ENCODE measurements around the gene GZMA.
"Not testable (repeated sequence)": the region's sequence is repeated elsewhere in the genome, so short reads cannot be mapped to it uniquely, and the experiment has no call there.

Gene GZMA

DNA sequence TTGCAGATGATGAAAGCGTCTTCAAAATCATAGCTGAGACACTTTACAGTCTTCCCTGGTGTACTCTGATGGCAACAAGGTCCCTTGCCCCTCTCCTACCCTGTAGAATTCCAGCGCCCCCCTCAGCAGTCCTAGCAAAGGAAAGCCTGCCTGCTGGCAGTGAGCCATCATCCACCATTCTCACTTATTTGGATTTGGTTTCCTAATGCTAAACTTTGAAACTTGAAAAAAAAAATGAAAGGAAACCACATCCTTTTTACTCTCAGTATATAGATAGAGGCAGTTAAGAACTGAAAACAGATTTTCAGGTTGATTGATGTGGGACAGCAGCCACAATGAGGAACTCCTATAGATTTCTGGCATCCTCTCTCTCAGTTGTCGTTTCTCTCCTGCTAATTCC lies at the start of gene GZMA:
Gene GZMA (plus strand): TSS at position 299 of the 400 bp plus-strand sequence. CDS start 37 bp downstream, at position 336.
- no peak for DNase-seq (ENCODE audit: low spot score in 2 of 2)
- Histone ChIP-seq H3K27me3 (ENCODE audit: low read depth) (no peaks in the 10 kb centered on the region), H3K4me1 (no peaks in the 10 kb centered on the region), H3K36me3 (replicated peaks) (no peaks in the 10 kb centered on the region), H3K4me3 (no peak within 1 kb of the TSS), H3K9me3 (no peaks in the 10 kb centered on the region)
- in situ Hi-C loops (cut with MboI; ENCODE audit: low sequenced_read_pairs) = no loop called here

DNA sequence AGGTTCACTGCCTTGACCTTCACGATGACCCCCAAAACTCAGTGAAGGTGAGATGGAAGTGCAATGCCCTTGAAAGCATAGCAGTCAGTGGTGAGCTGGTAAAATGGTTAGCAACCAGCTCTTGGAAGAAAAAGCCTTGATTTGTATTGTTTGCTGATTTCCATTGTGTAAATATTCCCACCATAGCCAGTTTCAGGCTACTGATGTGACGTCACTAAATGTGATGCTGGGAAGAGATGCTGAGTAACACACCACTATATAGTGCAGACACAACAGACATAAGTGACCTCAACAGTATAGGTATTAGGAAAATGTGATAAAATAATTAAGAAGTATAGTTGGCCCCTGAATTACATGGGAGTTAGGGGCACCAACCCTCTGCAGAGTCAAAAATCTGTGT lies 47.3 kb upstream of the GZMA start:
- H3K9me3 ChIP-seq = no peaks in the 10 kb centered on the region
- DNase-seq (ENCODE audit: low spot score in 2 of 2) = no peak
- in situ Hi-C loops (cut with MboI; ENCODE audit: low sequenced_read_pairs) = no loop called here
- no peaks in the 10 kb centered on the region for H3K4me1 ChIP-seq
- no peaks in the 10 kb centered on the region for H3K36me3 ChIP-seq (replicated peaks)
- H3K4me3 ChIP-seq = no peak overlapping the region
- H3K27me3 ChIP-seq (ENCODE audit: low read depth) = no peaks in the 10 kb centered on the region; the same call in 1 of the 2 replicates

DNA sequence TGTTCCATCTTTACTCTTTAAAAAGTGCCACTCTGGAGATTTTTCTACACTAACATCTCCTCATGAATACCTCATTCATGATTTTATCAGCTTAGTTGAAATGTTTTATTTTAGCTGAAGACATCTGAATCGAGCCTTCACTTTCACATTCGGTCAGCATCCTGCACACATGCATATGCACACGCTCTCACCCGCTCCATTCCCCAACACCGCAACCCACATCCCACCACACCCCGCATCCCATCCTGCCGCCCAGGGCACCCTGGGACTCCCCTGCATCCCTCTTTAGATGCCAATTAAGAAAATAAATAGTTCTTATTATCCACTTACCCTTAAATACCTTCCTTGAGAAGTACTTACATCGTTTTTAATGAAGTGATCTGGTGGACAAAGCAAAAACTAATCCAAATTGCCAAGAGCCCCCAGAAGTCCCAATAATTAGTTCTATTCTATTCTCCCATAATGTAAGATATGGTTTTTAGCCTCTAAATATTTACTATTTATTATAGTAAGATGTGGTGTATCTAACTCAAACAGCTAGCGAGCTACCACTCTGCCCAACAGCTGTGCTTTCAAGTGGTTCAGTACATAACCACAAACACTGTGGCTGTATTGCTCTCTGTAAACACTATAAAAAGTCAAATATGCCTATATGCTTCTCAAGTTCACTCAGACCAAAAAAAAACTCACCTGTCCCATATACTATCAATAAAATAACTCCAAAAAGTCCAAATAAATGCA lies 40.2 kb upstream of the GZMA start:
- in situ Hi-C loops (cut with MboI; ENCODE audit: low sequenced_read_pairs) = no loop called here
- H3K36me3 ChIP-seq (replicated peaks) = no peaks in the 10 kb centered on the region
- no peaks in the 10 kb centered on the region for H3K9me3 ChIP-seq
- H3K4me3 ChIP-seq = no peak overlapping the region
- no peaks in the 10 kb centered on the region; the same call in 1 of the 2 replicates for H3K27me3 ChIP-seq (ENCODE audit: low read depth)
- DNase-seq (ENCODE audit: low spot score in 2 of 2) = no peak
- H3K4me1 ChIP-seq = no peaks in the 10 kb centered on the region

DNA sequence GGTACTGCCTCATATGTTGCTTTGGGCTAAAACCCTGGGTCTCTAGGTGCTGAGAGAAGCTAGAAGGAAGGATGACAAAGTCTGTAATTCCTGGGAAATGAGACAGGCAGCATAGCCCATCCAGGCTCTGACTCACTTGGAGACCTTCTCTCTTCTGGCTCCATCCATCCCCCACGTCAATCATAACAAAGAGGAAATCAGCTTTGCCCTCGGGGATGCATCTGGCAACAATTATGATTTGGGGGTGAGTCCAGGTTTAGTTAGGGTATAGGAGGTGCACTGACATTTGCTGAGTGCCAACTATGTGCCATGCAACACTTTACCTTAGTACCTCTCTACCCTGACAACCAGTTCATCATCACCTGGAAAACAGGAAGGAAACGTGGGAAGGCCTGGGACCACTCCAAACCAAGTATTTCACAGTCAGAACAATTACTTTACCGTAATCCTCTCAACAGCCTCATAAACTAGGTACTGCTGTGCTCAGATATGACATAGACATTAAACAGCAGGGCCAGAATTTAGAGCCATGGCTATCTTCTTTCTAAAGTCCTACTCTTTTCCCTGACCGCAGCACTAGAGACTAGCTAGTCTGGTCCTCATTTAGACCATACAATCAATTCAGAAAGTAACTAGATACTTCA lies 39.1 kb upstream of the GZMA start:
- DNase-seq (ENCODE audit: low spot score in 2 of 2) = no peak
- no peaks in the 10 kb centered on the region for H3K36me3 ChIP-seq (replicated peaks)
- no peak overlapping the region for H3K4me3 ChIP-seq
- no peaks in the 10 kb centered on the region for H3K9me3 ChIP-seq
- in situ Hi-C loops (cut with MboI; ENCODE audit: low sequenced_read_pairs) = no loop called here
- no peaks in the 10 kb centered on the region for H3K4me1 ChIP-seq
- H3K27me3 ChIP-seq (ENCODE audit: low read depth) = no peaks in the 10 kb centered on the region

DNA sequence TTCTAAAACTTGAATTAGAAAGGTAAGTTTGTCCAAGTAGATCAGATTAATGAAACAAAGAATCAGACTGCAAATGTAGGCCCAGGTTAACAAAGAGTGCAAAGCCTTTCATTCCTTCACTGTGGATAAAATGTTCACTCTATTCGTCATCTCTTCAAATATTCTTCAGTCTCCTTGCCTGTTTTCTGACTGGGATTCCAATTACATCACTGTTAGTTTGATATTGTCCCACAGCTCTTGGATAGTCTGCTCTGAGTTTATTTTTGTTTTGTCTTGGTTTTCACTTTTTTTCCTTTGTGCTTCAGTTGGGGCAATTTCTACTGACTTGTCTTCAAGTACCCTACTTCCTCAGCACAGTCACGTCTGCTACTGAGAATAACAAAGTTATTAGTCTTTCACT lies 38.5 kb upstream of the GZMA start:
- no peak for DNase-seq (ENCODE audit: low spot score in 2 of 2)
- H3K27me3 ChIP-seq (ENCODE audit: low read depth) = no peaks in the 10 kb centered on the region
- H3K4me3 ChIP-seq = no peak overlapping the region
- in situ Hi-C loops (cut with MboI; ENCODE audit: low sequenced_read_pairs) = no loop called here
- no peaks in the 10 kb centered on the region for H3K9me3 ChIP-seq
- H3K36me3 ChIP-seq (replicated peaks) = no peaks in the 10 kb centered on the region
- H3K4me1 ChIP-seq = no peaks in the 10 kb centered on the region

DNA sequence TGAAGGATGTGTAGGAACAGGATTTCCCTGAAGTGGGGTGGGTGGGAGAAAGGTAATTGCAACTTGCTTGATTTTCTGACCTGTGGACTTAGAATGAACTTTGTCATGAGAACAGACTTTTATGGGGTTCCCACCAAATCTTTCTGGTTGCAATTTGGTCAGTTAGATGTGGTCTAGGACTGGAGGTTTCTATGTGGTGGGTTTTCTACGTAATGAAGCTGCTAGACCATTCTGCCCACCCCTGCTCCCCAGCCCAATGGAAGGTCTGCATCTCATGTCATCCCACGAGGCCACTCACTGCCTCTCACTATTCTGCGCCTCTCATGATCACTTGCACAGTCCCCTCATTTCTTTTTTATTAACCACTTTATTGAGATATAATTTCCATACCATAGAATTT lies 37.9 kb upstream of the GZMA start:
- DNase-seq (ENCODE audit: low spot score in 2 of 2) = no peak

DNA sequence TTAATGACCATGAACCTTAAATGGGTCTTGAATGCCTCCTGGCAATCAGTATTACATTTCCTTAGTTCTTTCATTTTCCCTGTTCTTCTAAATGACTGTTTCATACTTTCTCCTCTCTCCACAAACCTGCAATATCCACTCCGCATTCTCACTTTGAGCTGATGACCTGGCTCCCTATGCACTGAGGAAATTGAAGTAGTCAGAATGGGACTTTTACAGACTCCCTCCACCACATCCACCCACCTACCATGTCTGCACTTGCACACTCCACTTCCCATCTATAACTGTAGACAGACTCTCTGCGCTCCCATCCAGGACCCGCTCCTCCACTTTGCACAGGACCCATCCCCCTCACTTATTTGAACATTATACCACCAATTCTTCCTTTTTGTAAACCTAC lies 36.2 kb upstream of the GZMA start:
- Histone ChIP-seq H3K9me3 (no peaks in the 10 kb centered on the region), H3K36me3 (replicated peaks) (no peaks in the 10 kb centered on the region), H3K4me3 (no peak overlapping the region), H3K27me3 (ENCODE audit: low read depth) (no peaks in the 10 kb centered on the region), H3K4me1 (no peaks in the 10 kb centered on the region)
- DNase-seq (ENCODE audit: low spot score in 2 of 2) = no peak
- in situ Hi-C loops (cut with MboI; ENCODE audit: low sequenced_read_pairs) = no loop called here

More for the DNA sequence above, 37.9 kb upstream of the GZMA start:
- H3K4me1 ChIP-seq = no peaks in the 10 kb centered on the region
- H3K4me3 ChIP-seq = no peak overlapping the region
- in situ Hi-C loops (cut with MboI; ENCODE audit: low sequenced_read_pairs) = no loop called here
- H3K27me3 ChIP-seq (ENCODE audit: low read depth) = no peaks in the 10 kb centered on the region
- H3K36me3 ChIP-seq (replicated peaks) = no peaks in the 10 kb centered on the region
- no peaks in the 10 kb centered on the region for H3K9me3 ChIP-seq

DNA sequence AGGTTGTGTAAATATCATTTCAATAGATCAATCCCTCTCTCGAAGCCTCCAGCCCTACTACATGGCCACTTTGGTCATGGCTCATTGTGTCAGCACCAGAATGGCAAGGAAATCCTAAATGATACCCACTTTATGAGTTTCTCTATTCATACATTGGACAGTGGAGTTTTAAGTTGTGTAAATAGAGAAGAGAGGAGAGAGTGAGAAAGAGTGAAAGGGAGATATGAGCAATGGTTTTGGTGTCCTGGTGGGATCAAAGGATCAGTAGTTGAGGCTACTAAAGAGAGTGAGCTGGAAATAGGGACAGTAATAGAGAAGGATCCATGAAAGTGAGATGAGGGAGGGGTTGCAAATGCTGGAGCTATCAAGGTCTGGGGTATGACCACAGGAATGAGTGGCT lies 31.5 kb upstream of the GZMA start:
- Histone ChIP-seq H3K36me3 (replicated peaks) (no peaks in the 10 kb centered on the region), H3K4me3 (no peak overlapping the region), H3K4me1 (no peaks in the 10 kb centered on the region), H3K27me3 (ENCODE audit: low read depth) (peaks cover 4% of the 10 kb centered on the region; the same call in 1 of the 2 replicates), H3K9me3 (no peaks in the 10 kb centered on the region)
- in situ Hi-C loops (cut with MboI; ENCODE audit: low sequenced_read_pairs) = no loop called here
- no peak for DNase-seq (ENCODE audit: low spot score in 2 of 2)

DNA sequence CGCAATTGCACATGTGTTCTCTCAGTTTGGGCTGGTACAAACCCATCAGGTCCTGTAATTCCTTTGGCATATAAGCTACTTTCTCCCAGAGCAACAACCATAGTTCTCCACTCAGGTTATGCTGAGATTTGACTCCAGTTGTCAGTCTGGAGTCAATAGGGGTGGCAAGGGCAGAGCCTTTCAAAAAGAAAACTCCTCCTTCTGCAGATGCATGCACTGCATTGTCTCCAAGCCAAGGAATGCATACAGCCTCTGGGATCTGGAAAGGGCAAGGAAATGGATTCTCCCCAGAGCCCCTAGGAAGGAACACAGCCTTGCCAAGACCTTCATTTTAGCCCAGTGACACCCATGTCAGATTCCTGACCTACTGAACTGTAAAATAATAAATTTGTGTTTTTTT lies 31.0 kb upstream of the GZMA start:
- no peak for DNase-seq (ENCODE audit: low spot score in 2 of 2)
- Histone ChIP-seq H3K36me3 (replicated peaks) (no peaks in the 10 kb centered on the region), H3K9me3 (no peaks in the 10 kb centered on the region), H3K4me1 (no peaks in the 10 kb centered on the region), H3K4me3 (no peak overlapping the region), H3K27me3 (ENCODE audit: low read depth) (peaks cover 4% of the 10 kb centered on the region; the same call in 1 of the 2 replicates)
- in situ Hi-C loops (cut with MboI; ENCODE audit: low sequenced_read_pairs) = no loop called here

DNA sequence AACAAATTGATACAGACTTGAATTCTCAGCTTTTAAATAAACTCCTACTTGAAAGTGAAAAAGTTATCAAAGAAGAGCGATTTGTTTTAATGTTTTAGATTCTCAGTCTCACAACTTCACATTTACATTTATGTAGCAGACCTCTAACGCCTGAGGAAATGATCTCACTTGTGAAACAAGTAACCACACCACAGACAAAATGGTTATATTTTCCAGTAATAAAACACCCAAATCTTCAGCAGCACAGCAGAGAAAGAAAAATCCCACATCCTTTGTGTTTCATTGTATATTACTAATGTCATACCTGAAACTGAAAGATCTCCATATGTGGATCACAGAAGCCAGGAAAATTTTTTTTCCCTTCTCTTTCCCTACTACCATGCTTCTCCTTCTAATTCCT lies 29.8 kb upstream of the GZMA start:
- Histone ChIP-seq H3K27me3 (ENCODE audit: low read depth) (peaks cover 4% of the 10 kb centered on the region; the same call in 1 of the 2 replicates), H3K36me3 (replicated peaks) (no peaks in the 10 kb centered on the region)

DNA sequence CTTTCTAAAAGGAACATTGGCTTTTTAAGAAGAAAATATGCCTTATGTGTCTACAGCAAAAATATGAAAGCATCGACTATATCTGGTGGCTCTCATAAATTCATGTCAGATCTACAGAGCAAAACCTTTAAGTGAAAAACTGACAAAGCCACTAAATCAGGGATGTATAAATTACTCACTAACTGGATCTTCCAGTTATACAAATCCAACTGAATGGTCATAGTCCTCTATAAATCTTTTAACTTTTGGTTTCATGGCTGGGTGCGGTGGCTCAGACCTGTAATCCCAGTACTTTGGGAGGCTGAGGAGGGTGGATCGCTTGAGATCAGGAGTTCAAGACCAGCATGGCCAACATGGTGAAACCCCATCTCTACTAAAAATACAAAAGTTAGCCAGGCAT lies 29.2 kb upstream of the GZMA start:
- Histone ChIP-seq H3K4me1 (no peaks in the 10 kb centered on the region), H3K27me3 (ENCODE audit: low read depth) (peaks cover 4% of the 10 kb centered on the region; the same call in 1 of the 2 replicates), H3K36me3 (replicated peaks) (no peaks in the 10 kb centered on the region), H3K9me3 (no peaks in the 10 kb centered on the region), H3K4me3 (no peak overlapping the region)
- in situ Hi-C loops (cut with MboI; ENCODE audit: low sequenced_read_pairs) = no loop called here
- no peak for DNase-seq (ENCODE audit: low spot score in 2 of 2)

More for the DNA sequence above, 29.8 kb upstream of the GZMA start:
- H3K4me1 ChIP-seq = no peaks in the 10 kb centered on the region
- no peak for DNase-seq (ENCODE audit: low spot score in 2 of 2)
- in situ Hi-C loops (cut with MboI; ENCODE audit: low sequenced_read_pairs) = no loop called here
- H3K4me3 ChIP-seq = no peak overlapping the region
- no peaks in the 10 kb centered on the region for H3K9me3 ChIP-seq

DNA sequence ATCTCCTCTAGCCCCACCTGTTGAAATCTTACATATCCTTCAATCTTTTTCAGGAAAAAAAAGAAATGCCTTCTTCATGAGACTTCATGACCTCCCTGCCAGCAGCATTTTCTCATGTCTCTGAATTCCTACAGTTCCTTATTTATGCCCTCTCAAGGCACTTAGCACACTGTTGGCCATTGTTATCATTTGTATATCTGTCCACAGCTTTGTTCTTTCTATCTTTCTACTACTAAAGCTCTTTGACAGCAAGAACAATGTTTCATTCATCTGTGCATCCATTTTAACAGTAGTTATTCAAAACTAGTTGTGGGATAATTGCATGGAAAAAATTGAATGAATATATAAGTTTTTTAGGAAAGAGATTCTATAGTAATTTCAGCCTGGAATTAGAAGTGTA lies 20.9 kb upstream of the GZMA start:
- in situ Hi-C loops (cut with MboI; ENCODE audit: low sequenced_read_pairs) = no loop called here
- Histone ChIP-seq H3K4me1 (no peaks in the 10 kb centered on the region), H3K9me3 (no peaks in the 10 kb centered on the region; the same call in 1 of the 2 replicates), H3K4me3 (no peak overlapping the region), H3K27me3 (ENCODE audit: low read depth) (no peaks in the 10 kb centered on the region), H3K36me3 (replicated peaks) (no peaks in the 10 kb centered on the region)
- DNase-seq (ENCODE audit: low spot score in 2 of 2) = no peak

DNA sequence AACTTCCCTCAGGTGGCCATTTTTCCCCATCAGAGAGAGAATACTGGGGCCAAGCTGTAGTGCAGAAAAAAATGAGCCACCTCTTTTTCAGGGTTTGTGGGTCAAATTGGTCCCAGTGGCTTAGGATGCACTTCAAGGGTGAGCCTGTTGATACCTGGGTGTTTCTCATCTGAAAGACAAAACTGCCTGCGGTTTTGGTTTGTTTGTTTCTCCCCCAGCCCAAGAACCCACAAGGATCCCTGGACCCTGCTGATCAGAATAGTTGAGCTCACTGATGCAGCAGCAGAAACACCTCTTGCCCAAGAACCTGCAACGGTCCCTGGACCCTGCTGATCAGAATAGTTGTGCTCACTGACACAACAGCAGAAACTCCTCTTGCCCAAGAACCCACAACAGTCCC lies 13.1 kb upstream of the GZMA start:
- H3K27me3 ChIP-seq (ENCODE audit: low read depth); H3K4me3 ChIP-seq; DNase-seq (ENCODE audit: low spot score in 2 of 2); H3K4me1 ChIP-seq; H3K9me3 ChIP-seq; H3K36me3 ChIP-seq (replicated peaks); in situ Hi-C loops (cut with MboI; ENCODE audit: low sequenced_read_pairs): not testable (repeated sequence)

DNA sequence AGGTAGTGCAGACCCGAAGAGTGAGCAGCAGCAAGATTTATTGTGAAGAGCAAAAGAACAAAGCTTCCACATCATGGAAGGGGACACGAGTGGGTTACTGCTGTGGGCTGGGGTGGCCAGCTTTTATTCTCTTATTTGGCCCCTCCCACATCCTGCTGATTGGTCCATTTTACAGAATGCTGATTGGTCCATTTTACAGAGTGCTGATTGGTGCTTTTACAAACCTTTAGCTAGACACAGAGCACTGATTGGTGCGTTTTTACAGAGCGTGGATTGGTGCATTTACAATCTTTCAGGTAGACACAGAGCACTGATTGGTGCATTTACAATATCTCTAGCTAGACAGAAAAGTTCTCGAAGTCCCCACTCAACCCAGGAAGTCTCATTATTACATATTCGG lies 11.4 kb upstream of the GZMA start:
- H3K9me3 ChIP-seq; H3K36me3 ChIP-seq (replicated peaks); H3K4me3 ChIP-seq; H3K4me1 ChIP-seq; H3K27me3 ChIP-seq (ENCODE audit: low read depth); DNase-seq (ENCODE audit: low spot score in 2 of 2); in situ Hi-C loops (cut with MboI; ENCODE audit: low sequenced_read_pairs): not testable (repeated sequence)
